ENCODE measurements around the gene LARGE1.

- TF ChIP-seq CTCF (IDR thresholded peaks at IDR 0.05): no peak
- TF ChIP-seq POLR2A (IDR thresholded peaks at IDR 0.05): no peak
Observed at GRCh38 chr22:33873666-33874065, 46.6 kb downstream of the LARGE1 start.

All from body of pancreas (tissue), 4 donors.